Endothelial cell of umbilical vein (primary cell): ENCODE data around the gene WNT6. TPM values are rescaled to one million over a fixed set of nuclear protein-coding genes. Genes with fewer than 3 reads are reported as not detected.

Experiments
- BruUV-seq: library from RNA; stranded (reverse); fragments of 400-500 nt; replicated peaks from 2 replicates; lab custom pipeline; 2021; lab: Mats Ljungman, UMichigan
- CTCF ChIA-PET: fragments of 300-600, 350-600 bp; sonication (Branson Sonifier 250); formaldehyde crosslinking; loops from one replicate; lab custom pipeline; 2021; ENCODE audit warnings: antibody characterized with exemption, inconsistent platforms; lab: Charles Lee
- POLR2A ChIA-PET: fragments of 300-600, 350-600 bp; sonication (Branson Sonifier 250); formaldehyde crosslinking; loops from one replicate; lab custom pipeline; 2021; ENCODE audit warnings: antibody characterized with exemption, inconsistent platforms; lab: Charles Lee
- DNase-seq: peaks from one replicate; pipeline ENCODE4 v3.0.0-alpha.2; 2011; ENCODE audit warnings: low read depth, low spot score
- FAIRE-seq: peaks from 2 replicates; lab custom pipeline; 2011; peaks lifted over from hg19 to GRCh38; lab: Jason Lieb, UNC
- H2AFZ ChIP-seq: 2 replicates; pipeline ENCODE4 v1.6.0; 2012; ENCODE audit warnings: low read depth, low read length, control low read depth, inconsistent platforms
- H3K27ac ChIP-seq: 2 replicates; pipeline ENCODE4 v1.5.1; 2011; ENCODE audit warnings: low read depth, mild to moderate bottlenecking, control low read depth, low read length, moderate library complexity; ENCODE audit not compliant: insufficient read depth
- H3K27me3 ChIP-seq, 2 experiments: 2 replicates each; pipeline versions ENCODE4 v1.6.0 to v1.6.1; 2011; ENCODE audit warnings: low read length in 2 of 2, mixed read lengths in 1 of 2; ENCODE audit not compliant: control insufficient read depth in 2 of 2, insufficient read depth in 2 of 2
- H3K36me3 ChIP-seq, 2 experiments: 2 replicates in 1 of 2; 3 replicates in 1 of 2; pipeline ENCODE4 v1.5.1; 2011; ENCODE audit warnings: low read length in 2 of 2, mild to moderate bottlenecking in 1 of 2, moderate library complexity in 1 of 2; ENCODE audit not compliant: control insufficient read depth in 2 of 2, insufficient read depth in 2 of 2; ENCODE audit errors: extremely low read depth in 1 of 2
- H3K4me1 ChIP-seq: 3 replicates; pipeline ENCODE4 v1.5.1; 2011; ENCODE audit warnings: mild to moderate bottlenecking, low read length; ENCODE audit not compliant: control insufficient read depth, insufficient read depth; ENCODE audit errors: extremely low read depth
- H3K4me2 ChIP-seq: 2 replicates; pipeline ENCODE4 v1.6.1; 2011; ENCODE audit warnings: low read length, control low read depth, mixed read lengths; ENCODE audit not compliant: insufficient read depth
- H3K4me3 ChIP-seq, 3 experiments: fragments of 200-600 bp in 1 of 3; sonication (generic), shearing (Covaris generic) in 1 of 3; replicated peaks in 1 of 3; 2 replicates each; pipeline ENCODE4 v1.5.1; 2011 to 2016; ENCODE audit warnings: control low read depth in 3 of 3, low read length in 3 of 3, mild to moderate bottlenecking in 2 of 3, inconsistent platforms in 1 of 3, low read depth in 1 of 3, moderate library complexity in 1 of 3; ENCODE audit not compliant: insufficient read depth in 1 of 3
- H3K79me2 ChIP-seq: 2 replicates; pipeline ENCODE4 v1.6.0; 2012; ENCODE audit warnings: low read length, inconsistent platforms; ENCODE audit not compliant: control insufficient read depth, insufficient read depth
- H3K9ac ChIP-seq: replicated peaks from 2 replicates; pipeline ENCODE3; 2011; ENCODE audit warnings: low read length, control low read depth; ENCODE audit not compliant: insufficient read depth; ENCODE audit errors: extremely low read depth
- H3K9me1 ChIP-seq: replicated peaks from 3 replicates; pipeline ENCODE4 v1.6.0; 2011; ENCODE audit warnings: mild to moderate bottlenecking, low read length; ENCODE audit not compliant: control insufficient read depth, insufficient read depth; ENCODE audit errors: extremely low read depth
- H3K9me3 ChIP-seq: replicated peaks from 2 replicates; pipeline ENCODE4 v1.5.1; 2012; ENCODE audit warnings: low read length, inconsistent platforms; ENCODE audit not compliant: control insufficient read depth, insufficient read depth
- H4K20me1 ChIP-seq: replicated peaks from 2 replicates; pipeline ENCODE3; 2011; ENCODE audit warnings: mild to moderate bottlenecking, low read length; ENCODE audit not compliant: control insufficient read depth, insufficient read depth; ENCODE audit errors: extremely low read depth
- CTCF ChIP-seq, 2 donors: IDR thresholded peaks; 1 replicate in 1 of 2; 2 replicates in 1 of 2; pipeline ENCODE4 v1.5.1; 2011; ENCODE audit warnings: low read length in 2 of 2, mild to moderate bottlenecking in 2 of 2, moderate library complexity in 2 of 2, control low read depth in 1 of 2, inconsistent platforms in 1 of 2, low read depth in 1 of 2; ENCODE audit not compliant: insufficient read depth in 1 of 2; ENCODE audit errors: extremely low read depth in 1 of 2
- EZH2 ChIP-seq: IDR thresholded peaks from 2 replicates; pipeline ENCODE4 v1.6.1; 2012; ENCODE audit warnings: borderline replicate concordance, low read depth, mild to moderate bottlenecking, moderate library complexity, low read length, inconsistent platforms; ENCODE audit not compliant: severe bottlenecking
- FOS ChIP-seq: IDR thresholded peaks from 2 replicates; pipeline ENCODE4 v1.6.1; 2011; ENCODE audit warnings: mild to moderate bottlenecking, low read length, moderate library complexity, borderline replicate concordance; ENCODE audit not compliant: insufficient read depth
- GATA2 ChIP-seq: IDR thresholded peaks from 2 replicates; pipeline ENCODE4 v1.7.0; 2011; ENCODE audit warnings: low read depth, mild to moderate bottlenecking, moderate library complexity, mixed read lengths, low read length; ENCODE audit not compliant: insufficient read length, insufficient read depth
- JUN ChIP-seq: IDR thresholded peaks from 2 replicates; pipeline ENCODE4 v1.6.1; 2011; ENCODE audit warnings: borderline replicate concordance, low read depth; ENCODE audit not compliant: insufficient read length, insufficient read depth
- MAX ChIP-seq: IDR thresholded peaks from 2 replicates; pipeline ENCODE4 v1.6.1; 2011; ENCODE audit not compliant: insufficient read depth, insufficient read length
- MYC ChIP-seq: IDR thresholded peaks from one replicate; pipeline ENCODE4 v1.6.1; 2011; ENCODE audit warnings: mild to moderate bottlenecking, low read depth, low read length
- POLR2A ChIP-seq: IDR thresholded peaks from 2 replicates; pipeline ENCODE4 v1.6.1; 2012; ENCODE audit warnings: low read depth, mild to moderate bottlenecking, control low read depth, low read length
- POLR2AphosphoS5 ChIP-seq: IDR thresholded peaks from 2 replicates; pipeline ENCODE4 v1.6.1; 2012; ENCODE audit warnings: low read depth, mild to moderate bottlenecking, control low read depth, low read length, moderate library complexity; ENCODE audit not compliant: insufficient read depth
- dilution Hi-C: fragments of 300-500 bp; cut with MboI; formaldehyde crosslinking; loops from one replicate; pipeline ENCODE4 v1.15.0; 2019; ENCODE audit warnings: low sequenced_read_pairs; ENCODE audit not compliant: extremely low pct_ligation_motif_present
- intact Hi-C: fragments of 100-400 bp; cut with micrococcal nuclease; formaldehyde crosslinking; loops from one replicate; pipeline ENCODE4 v1.10.0; 2022
- polyA plus RNA-seq, 4 experiments: library from polyadenylated mRNA; depleted of rRNA in 3 of 4; stranded (reverse) in 3 of 4; unstranded in 1 of 4; fragments of >200 nt; gene quantifications; 2 replicates each; pipeline versions ENCODE4 v1.2.1 to v1.2.3, GENCODE V29; 2011 to 2012; ENCODE audit warnings: missing spikeins in 1 of 4
- total RNA-seq: library from RNA; stranded (reverse); gene quantifications from 2 replicates; pipeline ENCODE4 v1.2.3, GENCODE V29; 2021

Gene WNT6
- total and polyA plus RNA-seq, 2 donors (not counting 3 experiments of a cell fraction or from before 2014, with no cell fraction given): not detected

GRCh38 chr2:218885981-218886947, 26.7 kb downstream of the WNT6 start:
- no peak overlapping the region for H3K27ac ChIP-seq
- dilution Hi-C loops: no loop called here
- no peak overlapping the region for H3K4me3 ChIP-seq
- FAIRE-seq (no peak), DNase-seq (no peak)
- H3K36me3 ChIP-seq: no peaks in the 10 kb centered on the region
- no peak overlapping the region for H3K4me2 ChIP-seq
- no peaks in the 10 kb centered on the region for H3K4me1 ChIP-seq
- no TSS peak for BruUV-seq
- no peak for TF ChIP-seq EZH2
- TF ChIP-seq POLR2A: no peak
- no peak for TF ChIP-seq MAX
- no peak for TF ChIP-seq GATA2
- TF ChIP-seq POLR2AphosphoS5: no peak
- TF ChIP-seq FOS: no peak
- no peak for TF ChIP-seq MYC
- TF ChIP-seq JUN: no peak
- TF ChIP-seq CTCF (IDR thresholded peaks at IDR 0.05; ENCODE audit: extremely low read depth in 1 of 2, insufficient read depth in 1 of 2, low read depth in 1 of 2, low read length in 2 of 2): no peak
- no peaks in the 10 kb centered on the region for H3K9me1 ChIP-seq
- ChIA-PET POLR2A (no interaction called here), CTCF (interaction anchor here (1.0 to 7.8 kb wide), 7 partner anchors 9 to 94 kb away, joined by 3 to 103 read pairs (median 4); no protein-coding TSS in a partner anchor)
- H3K9ac ChIP-seq: no peak overlapping the region
- no peaks in the 10 kb centered on the region for H4K20me1 ChIP-seq
- H2AFZ ChIP-seq: no peak overlapping the region
- peaks cover 55 to 77% of the 10 kb centered on the region in 2 experiments for H3K27me3 ChIP-seq
- H3K9me3 ChIP-seq: no peaks in the 10 kb centered on the region
- no peaks in the 10 kb centered on the region for H3K79me2 ChIP-seq
- intact Hi-C loops: no loop called here
